ENCODE results near the gene ETS1.

DNA sequence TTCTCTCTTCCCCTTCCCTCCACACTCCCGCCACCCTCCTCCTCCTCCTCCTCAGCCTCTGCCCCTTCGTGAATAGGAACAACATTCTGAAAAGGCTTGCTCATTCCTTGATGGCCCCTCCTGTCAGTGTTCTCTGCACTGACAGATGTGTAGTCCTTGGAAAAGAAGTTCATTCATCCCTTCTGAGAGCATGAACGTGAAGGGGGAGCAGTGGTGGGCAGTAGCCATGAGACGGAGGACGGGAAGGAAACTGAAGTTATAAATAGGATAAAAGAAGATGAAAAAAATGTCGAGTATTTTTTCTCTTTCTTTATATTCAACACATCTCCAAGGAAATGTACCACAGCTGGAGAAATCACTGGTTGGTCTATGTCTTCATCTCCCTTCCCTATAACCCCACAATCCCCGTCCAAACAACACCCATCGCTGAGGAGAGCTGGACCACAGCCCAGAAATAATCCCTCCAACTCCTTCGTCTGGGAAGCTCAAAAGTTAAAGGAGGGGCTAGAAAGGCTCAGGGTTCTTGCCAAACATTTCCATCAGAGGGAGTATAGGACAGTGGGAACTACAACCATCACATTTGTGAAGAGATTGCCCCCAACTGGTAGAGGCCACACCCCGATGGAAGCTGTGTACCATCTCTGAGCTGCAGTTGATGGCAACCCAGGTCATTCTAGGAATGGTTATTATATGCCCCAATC lies 33.5 kb downstream of the ETS1 start:
- TF ChIP-seq, protein P1, sequence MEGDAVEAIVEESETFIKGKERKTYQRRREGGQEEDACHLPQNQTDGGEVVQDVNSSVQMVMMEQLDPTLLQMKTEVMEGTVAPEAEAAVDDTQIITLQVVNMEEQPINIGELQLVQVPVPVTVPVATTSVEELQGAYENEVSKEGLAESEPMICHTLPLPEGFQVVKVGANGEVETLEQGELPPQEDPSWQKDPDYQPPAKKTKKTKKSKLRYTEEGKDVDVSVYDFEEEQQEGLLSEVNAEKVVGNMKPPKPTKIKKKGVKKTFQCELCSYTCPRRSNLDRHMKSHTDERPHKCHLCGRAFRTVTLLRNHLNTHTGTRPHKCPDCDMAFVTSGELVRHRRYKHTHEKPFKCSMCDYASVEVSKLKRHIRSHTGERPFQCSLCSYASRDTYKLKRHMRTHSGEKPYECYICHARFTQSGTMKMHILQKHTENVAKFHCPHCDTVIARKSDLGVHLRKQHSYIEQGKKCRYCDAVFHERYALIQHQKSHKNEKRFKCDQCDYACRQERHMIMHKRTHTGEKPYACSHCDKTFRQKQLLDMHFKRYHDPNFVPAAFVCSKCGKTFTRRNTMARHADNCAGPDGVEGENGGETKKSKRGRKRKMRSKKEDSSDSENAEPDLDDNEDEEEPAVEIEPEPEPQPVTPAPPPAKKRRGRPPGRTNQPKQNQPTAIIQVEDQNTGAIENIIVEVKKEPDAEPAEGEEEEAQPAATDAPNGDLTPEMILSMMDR (IDR thresholded peaks at IDR 0.05), result no peak
- TF ChIP-seq, protein P2, sequence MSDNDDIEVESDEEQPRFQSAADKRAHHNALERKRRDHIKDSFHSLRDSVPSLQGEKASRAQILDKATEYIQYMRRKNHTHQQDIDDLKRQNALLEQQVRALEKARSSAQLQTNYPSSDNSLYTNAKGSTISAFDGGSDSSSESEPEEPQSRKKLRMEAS (IDR thresholded peaks at IDR 0.05), result no peak
- TF ChIP-seq POLR2A (IDR thresholded peaks at IDR 0.05; ENCODE audit: low read length), result no peak
- no peak for TF ChIP-seq EP300 (IDR thresholded peaks at IDR 0.05)
- TF ChIP-seq JUN (IDR thresholded peaks at IDR 0.05), result no peak
- TF ChIP-seq MAFK (IDR thresholded peaks at IDR 0.05; ENCODE audit: partially characterized antibody), result no peak
- no peak for TF ChIP-seq NPAS2 (CRISPR knock-in tag; IDR thresholded peaks at IDR 0.05; ENCODE audit: borderline replicate concordance)

All from A549 (cell line).